Effector CD4-positive, alpha-beta T cell (primary cell): ENCODE measurements around the gene TNFAIP8L2.
A peak's percentile ranks its signal among the peaks of the same experiment; 100 is the strongest.

Experiments used
- DNase-seq: peaks from one replicate; pipeline ENCODE4 v3.0.0-alpha.2; 2020
- total RNA-seq: gene quantifications from one replicate; lab custom pipeline; 2026; lab: John Stamatoyannopoulos, UW

TNFAIP8L2 gene
- total RNA-seq = 5.3 reads per million, percentile 20 among the genes with 10 or more reads in this experiment

GRCh38 chr1:151156515-151156819, at the start of gene TNFAIP8L2:
TSS of gene TNFAIP8L2 (plus strand) at chr1:151156649. CDS start at chr1:151158698, 2,049 bp downstream.
- DNase-seq = peak; percentile 64

- DNase-seq = no peak
Measured at GRCh38 chr1:151106894-151107293, 49.6 kb upstream of the TNFAIP8L2 start.

DNA sequence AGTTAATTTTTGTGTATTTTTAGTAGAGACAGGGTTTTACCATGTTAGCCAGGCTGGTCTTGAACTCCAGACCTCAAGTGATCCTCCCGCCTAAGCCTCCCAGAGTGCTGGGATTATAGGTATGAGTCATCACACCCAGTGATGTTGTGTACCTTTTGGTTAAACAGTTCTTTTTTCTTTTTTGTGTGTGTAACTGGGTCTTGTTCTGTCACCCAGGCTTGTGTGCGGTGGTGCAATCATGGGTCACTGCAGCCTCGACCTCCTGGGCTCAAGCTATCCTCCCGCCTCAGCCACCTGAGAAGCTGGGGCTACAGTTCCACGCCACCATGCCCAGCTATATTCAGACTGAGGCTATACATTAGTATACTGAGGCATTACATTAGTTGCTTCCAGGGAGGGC, 48.1 kb upstream of the TNFAIP8L2 start:
- no peak for DNase-seq

DNA sequence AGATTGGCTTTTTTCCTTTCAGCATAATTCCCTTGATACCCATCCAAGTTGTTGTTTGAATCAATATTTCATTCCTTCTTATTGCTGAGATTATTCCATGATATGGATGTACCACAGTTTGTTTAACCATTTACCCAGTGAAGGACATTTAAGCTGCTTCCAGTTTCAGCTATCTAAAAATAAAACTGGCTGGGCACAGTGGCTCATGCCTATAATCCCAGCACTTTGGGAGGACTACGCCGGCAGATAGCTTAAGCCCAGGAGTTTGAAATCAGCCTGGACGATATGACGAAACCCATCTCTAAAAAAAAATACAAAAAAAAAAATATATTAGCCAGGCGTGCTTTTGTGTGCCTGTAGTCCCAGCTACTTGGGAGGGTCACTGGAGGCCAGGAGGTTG, 42.6 kb upstream of the TNFAIP8L2 start:
- DNase-seq = no peak

GRCh38 chr1:151124763-151125403, 31.6 kb upstream of the TNFAIP8L2 start:
- DNase-seq = no peak

DNA sequence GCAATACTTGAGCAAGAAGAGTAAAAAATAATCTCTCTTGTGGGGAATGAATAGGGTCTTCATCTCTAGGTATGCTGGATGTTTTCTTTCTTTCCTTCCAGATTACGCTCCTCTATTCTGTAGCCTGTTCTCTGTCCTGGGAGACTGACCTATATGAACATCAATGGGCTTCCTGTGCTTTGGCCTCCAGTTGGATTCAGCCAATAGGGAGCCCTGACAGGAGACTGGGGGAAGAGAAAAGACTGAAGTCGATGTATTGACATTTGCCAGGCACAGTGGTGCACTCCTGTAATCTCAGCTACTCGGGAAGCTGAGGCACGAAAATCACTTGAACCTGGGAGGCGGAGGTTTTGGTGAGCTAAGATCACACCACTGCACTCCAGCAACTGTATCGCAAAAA, 27.6 kb upstream of the TNFAIP8L2 start:
- no peak for DNase-seq

- peak; percentile 55 for DNase-seq
Measured at GRCh38 chr1:151130987-151131586, 25.4 kb upstream of the TNFAIP8L2 start.

DNA sequence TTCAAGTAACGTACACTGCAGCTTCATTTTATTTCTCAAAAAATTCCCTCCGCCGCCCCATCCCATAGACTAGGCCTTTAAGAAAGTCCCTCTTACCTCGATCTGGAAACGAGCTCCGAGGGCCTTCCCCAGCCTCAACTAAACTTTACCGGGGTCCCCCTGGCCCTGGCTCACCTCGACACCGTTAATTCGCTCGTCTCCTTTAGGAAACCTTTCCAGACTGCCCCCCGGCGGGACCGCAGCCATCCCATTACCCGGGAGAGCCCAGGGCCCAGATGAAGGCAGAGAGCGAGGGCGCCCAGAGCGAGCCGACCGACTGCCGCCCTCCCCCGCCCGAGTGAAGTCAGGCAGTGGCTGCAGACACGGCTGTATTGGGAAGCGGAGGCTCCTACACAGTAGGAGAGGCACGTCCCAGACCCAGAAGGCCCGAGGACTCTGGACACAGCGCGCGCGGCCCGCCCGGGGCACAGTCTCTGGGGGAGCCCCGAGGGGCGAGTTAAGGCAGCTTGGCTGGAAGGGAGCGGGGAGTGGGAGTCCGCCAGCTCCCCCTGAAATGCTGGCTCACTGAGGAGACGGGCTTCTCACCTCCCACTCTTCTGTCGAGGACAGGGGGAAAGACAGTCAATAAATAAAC, 24.6 kb upstream of the TNFAIP8L2 start:
- DNase-seq = no peak

DNA sequence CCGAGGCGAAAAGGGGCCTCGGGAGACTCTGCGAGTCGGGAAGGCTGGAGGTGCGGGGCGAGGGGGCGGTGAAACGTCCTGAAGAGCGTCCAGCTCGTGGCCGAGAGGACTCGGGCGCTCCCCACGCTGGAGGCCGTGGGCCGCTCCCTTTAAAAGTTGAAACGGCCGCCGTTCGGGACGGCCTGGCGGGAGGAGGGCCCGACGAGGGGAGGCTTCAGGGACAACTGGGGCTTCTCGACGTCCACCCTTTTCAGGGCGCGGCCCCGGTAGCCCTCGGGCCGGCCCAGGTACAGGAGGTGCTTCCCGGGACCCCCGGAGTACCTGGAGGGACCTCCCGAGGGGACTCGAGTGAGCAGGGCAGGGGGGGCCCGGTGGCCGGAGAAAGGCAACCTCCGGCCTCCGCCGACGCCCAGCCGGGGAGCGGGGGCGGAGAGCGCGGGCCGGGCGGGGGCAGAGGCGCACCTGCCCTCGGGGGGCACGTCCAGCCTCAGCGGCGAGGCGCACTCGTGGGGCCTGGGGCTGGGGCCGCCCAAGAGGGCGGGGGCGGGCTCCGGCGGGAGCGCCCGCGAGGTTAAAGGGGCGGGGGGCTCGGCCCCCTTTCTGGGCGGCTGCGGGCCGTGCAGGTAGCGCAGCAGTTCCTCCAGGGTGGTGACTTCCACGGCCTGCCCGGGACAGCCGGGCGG, 24.0 kb upstream of the TNFAIP8L2 start:
- no peak for DNase-seq

DNA sequence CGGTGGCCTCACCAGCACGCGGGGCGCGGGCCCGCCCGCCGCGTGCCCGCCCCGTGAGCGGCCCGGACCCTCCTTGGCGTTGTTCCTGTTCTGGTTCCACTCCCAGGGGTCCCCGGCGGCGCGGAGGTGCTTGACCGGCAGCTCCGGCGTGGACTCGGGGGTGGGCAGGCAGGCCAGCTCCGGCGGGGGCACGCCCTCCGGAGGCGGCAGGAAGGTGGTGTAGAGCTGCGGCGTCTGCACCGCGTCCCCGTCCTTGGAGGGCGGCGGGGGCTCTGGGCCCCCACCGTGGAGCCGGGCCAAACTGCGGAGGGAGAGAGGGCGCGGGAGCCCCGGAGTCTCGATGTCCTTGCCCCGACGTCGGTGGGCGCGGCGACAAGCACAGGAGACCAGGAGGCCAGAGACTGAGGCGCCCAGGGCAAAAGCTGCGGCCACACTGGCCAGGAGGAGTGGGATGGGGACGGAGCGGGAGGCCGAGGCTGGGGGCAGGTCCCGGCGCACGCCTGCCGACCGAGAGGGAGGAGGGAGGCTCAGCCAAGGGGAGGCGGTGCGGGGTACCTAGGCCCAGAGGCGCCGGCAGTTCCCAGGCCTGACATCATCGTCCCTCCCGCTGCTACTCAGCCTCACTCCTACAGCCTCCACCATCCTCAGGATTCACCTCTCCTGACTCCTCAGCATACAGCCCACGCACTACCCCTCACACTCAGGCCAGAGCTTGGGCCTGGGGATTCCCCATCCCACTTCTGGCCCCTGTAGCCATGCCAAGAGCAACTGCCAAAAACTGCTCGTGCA, 23.2 kb upstream of the TNFAIP8L2 start:
- no peak for DNase-seq

DNA sequence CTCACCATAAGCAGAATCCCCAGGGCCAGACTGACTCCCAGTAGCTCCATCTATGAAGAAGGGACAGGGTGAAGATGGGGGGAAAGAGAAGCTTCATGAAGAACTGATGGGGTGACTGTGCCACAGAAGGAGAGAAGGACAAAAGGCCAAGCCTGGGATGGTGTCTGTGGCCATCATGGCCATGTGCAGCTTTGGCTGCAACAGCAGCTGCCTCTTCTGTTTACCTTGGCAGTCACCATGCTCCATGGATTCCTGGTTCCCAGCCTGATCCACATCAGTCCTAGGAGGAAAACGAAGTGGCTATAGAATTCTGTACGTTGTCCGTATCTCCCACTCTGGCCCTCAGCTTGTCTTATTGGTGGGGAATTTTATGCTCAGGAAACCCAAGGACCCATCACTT, 22.1 kb upstream of the TNFAIP8L2 start:
- no peak for DNase-seq

DNA sequence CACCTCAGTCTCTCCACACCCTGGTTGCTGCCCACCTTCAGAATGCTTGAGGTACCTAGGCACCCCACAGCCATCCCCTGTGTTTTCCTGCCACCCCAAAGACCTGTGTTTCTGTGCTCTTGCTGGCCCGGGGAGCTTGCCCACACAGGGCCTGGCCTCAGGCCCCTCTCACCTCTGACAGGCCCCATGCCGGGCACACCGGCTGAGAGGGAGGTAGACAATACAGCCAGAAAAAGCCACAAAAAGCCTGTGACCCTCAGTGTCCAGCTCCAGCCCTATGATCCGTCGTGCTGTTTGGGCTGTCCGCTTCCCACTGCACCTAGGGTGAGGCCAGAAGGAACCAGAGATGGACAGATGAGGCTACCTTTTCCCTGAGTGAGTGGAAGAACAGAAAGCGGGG, 21.5 kb upstream of the TNFAIP8L2 start:
- no peak for DNase-seq

GRCh38 chr1:151135433-151136385, 20.7 kb upstream of the TNFAIP8L2 start:
- no peak for DNase-seq

DNA sequence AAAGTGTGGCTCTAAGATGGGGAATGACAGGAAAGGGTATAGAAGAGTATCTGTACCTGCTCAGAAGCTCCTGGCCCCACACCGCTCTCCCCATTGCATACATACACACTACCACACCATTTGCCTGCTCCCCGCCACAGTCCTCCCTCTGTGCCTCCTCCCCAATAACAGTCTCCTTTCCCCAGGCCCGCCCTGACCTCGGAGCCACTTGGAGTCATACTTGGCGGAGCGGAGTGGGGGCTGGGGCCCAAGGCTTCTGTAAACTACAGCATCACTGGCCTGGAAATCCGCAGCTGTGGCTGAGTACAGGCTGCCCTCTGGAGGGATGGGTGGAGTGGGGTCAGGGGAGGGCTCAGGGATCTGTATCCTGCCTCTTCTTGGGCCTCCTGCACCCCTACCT, 18.7 kb upstream of the TNFAIP8L2 start:
- DNase-seq = no peak

DNA sequence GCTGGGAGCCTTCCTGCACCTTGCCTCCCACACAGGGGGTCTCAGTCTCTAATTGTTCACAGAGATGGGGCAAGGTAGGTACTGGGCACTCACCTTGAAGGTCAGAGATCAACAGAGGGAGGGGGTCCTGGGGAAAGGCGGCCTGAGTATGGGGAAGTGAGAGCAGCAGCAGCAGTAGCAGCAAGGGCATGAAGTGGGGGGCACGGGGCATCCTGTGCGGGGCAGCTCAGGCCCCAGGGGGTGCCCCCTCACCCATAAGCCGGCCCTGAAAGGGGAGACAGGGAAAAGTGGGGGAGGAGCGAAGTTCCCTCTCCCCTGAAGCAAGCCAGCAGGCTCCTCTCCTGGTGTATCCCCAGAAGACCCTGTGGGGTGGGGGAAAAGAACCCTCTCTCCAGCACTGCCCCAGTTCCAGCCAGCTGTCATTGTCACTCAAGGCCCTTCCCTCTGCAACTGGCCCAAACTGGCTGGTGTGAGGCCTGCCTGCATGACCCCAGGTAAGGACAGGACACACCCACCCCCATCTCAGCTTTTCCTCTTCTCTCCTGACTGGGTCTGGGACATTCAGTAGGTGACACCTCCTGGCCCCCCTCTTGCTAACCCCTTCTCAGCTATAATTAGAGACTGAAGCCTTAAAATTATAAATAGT, 13.9 kb upstream of the TNFAIP8L2 start:
- no peak for DNase-seq

GRCh38 chr1:151143057-151143435, 13.4 kb upstream of the TNFAIP8L2 start:
- DNase-seq = no peak

GRCh38 chr1:151143986-151144385, 12.5 kb upstream of the TNFAIP8L2 start:
- DNase-seq = no peak

DNA sequence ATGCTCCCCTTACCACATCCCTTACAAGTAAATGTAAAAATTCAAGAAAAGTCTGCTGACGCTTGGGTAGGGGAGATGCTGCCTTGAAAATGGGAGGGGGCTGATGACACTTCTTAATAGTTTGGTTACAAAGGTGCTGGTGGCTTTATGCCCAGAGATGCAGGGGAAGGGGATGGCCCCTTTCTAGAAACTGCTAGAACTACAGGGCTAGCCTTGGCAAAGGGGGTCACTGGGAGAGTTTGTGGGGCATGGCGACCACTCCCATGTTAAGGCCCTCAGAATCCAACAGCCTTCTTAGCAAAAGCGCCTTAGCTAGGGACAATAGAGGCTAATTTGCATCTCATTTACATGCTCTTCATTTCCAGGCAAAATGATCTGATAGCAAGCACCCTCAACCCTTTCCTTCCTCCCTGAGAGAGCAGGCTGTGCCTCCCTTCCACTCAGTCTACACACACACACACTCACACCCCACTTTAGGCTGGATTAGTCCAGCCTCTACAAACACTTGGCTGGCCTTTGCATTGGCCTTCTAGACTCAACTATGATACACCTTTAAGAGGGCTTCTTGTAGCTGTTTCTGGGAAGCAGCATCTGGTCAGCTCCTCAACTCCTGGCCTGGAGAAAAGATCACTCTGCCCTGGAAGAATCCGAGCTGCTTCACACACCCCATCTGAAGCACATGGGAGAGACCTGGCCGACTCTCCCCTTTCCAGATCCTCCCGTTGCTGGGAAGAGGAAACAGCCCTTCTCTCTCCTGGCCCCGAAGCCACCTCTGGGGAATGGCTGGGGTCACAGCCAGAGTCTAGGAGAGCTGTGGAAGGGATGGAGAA, 11.8 kb upstream of the TNFAIP8L2 start:
- DNase-seq = no peak

GRCh38 chr1:151145304-151146071, 11.0 kb upstream of the TNFAIP8L2 start:
- no peak for DNase-seq

- no peak for DNase-seq
Measured at GRCh38 chr1:151146072-151146411, 10.4 kb upstream of the TNFAIP8L2 start.
